Astrocyte of the cerebellum (primary cell): ENCODE results near the gene RIMS1.

Experiments used
- DNase-seq: peaks from one replicate; pipeline ENCODE4 v3.0.0-alpha.2; 2011; ENCODE audit warnings: low read depth
- H3K4me3 ChIP-seq: 2 replicates; pipeline ENCODE4 v1.5.1; 2011; ENCODE audit warnings: mild to moderate bottlenecking, low read depth, low read length, moderate library complexity
- CTCF ChIP-seq: IDR thresholded peaks from 2 replicates; pipeline ENCODE4 v1.5.1; 2012; ENCODE audit warnings: low read length, low read depth, moderate library complexity, mild to moderate bottlenecking; ENCODE audit errors: missing control alignments
- in situ Hi-C: cut with HindIII; loops from 2 replicates; pipeline ENCODE4 v1.10.0; 2017; ENCODE audit warnings: low sequenced_read_pairs

Gene RIMS1

GRCh38 chr6:72418495-72418894 lies 532.1 kb downstream of the RIMS1 start:
- in situ Hi-C loops, result no loop called here
- H3K4me3 ChIP-seq, result no peak overlapping the region
- no peak for TF ChIP-seq CTCF
- DNase-seq, result no peak

- no peak overlapping the region for H3K4me3 ChIP-seq
- in situ Hi-C loops, result loop anchor here (5.0 kb wide), 1 partner anchor 47 kb away; no protein-coding TSS in a partner anchor
- TF ChIP-seq CTCF, result no peak
- no peak for DNase-seq
Observed at GRCh38 chr6:72419966-72420365, 533.6 kb downstream of the RIMS1 start.

- TF ChIP-seq CTCF, result no peak
- in situ Hi-C loops, result loop anchor here (5.0 kb wide), 1 partner anchor 47 kb away; no protein-coding TSS in a partner anchor
- DNase-seq, result no peak
- H3K4me3 ChIP-seq, result no peak overlapping the region
Observed at GRCh38 chr6:72420409-72420808, 534.1 kb downstream of the RIMS1 start.

- in situ Hi-C loops, result loop anchor here (5.0 kb wide), 1 partner anchor 46 kb away; no protein-coding TSS in a partner anchor
- H3K4me3 ChIP-seq, result no peak overlapping the region
- no peak for TF ChIP-seq CTCF
- no peak for DNase-seq
Observed at GRCh38 chr6:72421387-72421786, 535.0 kb downstream of the RIMS1 start.

GRCh38 chr6:72422171-72422570 lies 535.8 kb downstream of the RIMS1 start:
- in situ Hi-C loops, result loop anchor here (5.0 kb wide), 1 partner anchor 45 kb away; no protein-coding TSS in a partner anchor

GRCh38 chr6:72424476-72424875 lies 538.1 kb downstream of the RIMS1 start:
- no peak for TF ChIP-seq CTCF
- in situ Hi-C loops, result loop anchor here (5.0 kb wide), 1 partner anchor 43 kb away; no protein-coding TSS in a partner anchor
- no peak overlapping the region for H3K4me3 ChIP-seq
- DNase-seq, result no peak

More at GRCh38 chr6:72422171-72422570, 535.8 kb downstream of the RIMS1 start:
- TF ChIP-seq CTCF, result no peak
- no peak for DNase-seq
- no peak overlapping the region for H3K4me3 ChIP-seq
